IMR-90 (cell line): Measurements from ENCODE around the gene TREML2. TPM values are rescaled to one million over a fixed set of nuclear protein-coding genes. Genes with fewer than 3 reads are reported as not detected.

Experiments
- ATAC-seq: fragments of 200-7000 bp; cut with Tn5 transposase; 2 replicates; pipeline ENCODE4 v1.9.1; 2020; ENCODE audit warnings: low read depth, mild to moderate bottlenecking, moderate library complexity
- BruUV-seq: library from RNA; stranded (reverse); fragments of 400-500 nt; replicated peaks from 2 replicates; lab custom pipeline; 2021; lab: Mats Ljungman, UMichigan
- CTCF ChIA-PET: fragments of 300-600 bp; formaldehyde crosslinking; extraction: SDS; loops from one replicate; lab custom pipeline; 2021; ENCODE audit warnings: antibody characterized with exemption; lab: Yijun Ruan, JAX
- POLR2A ChIA-PET: fragments of 300-600 bp; sonication (Branson Sonifier 250); formaldehyde crosslinking; loops from one replicate; lab custom pipeline; 2022; ENCODE audit warnings: antibody characterized with exemption; ENCODE audit not compliant: unreplicated experiment; lab: Charles Lee
- DNase-seq: peaks from one replicate; pipeline ENCODE4 v3.0.0; 2013
- H2AFZ ChIP-seq: replicated peaks from 2 replicates; pipeline ENCODE3; 2013; ENCODE audit warnings: low read length, mild to moderate bottlenecking; ENCODE audit not compliant: poor library complexity
- H2AK5ac ChIP-seq: 2 replicates; pipeline ENCODE4 v1.6.1; 2013; ENCODE audit warnings: low read depth, low read length, inconsistent platforms
- H2AK9ac ChIP-seq: replicated peaks from 2 replicates; pipeline ENCODE3; 2013; ENCODE audit warnings: mild to moderate bottlenecking, low read depth, low read length, moderate library complexity; ENCODE audit not compliant: poor library complexity
- H2BK120ac ChIP-seq: 2 replicates; pipeline ENCODE4 v1.6.1; 2013; ENCODE audit warnings: low read depth, low read length, inconsistent platforms
- H2BK15ac ChIP-seq: 3 replicates; pipeline ENCODE4 v1.6.1; 2013; ENCODE audit warnings: low read depth, low read length, inconsistent platforms
- H2BK20ac ChIP-seq: 2 replicates; pipeline ENCODE4 v1.6.1; 2013; ENCODE audit warnings: low read depth, mild to moderate bottlenecking, inconsistent platforms, low read length, moderate library complexity
- H2BK5ac ChIP-seq: 2 replicates; pipeline ENCODE4 v1.6.1; 2013; ENCODE audit warnings: mild to moderate bottlenecking, low read depth, low read length, inconsistent platforms; ENCODE audit not compliant: poor library complexity, severe bottlenecking
- H3K14ac ChIP-seq: replicated peaks from 2 replicates; pipeline ENCODE4 v1.6.1; 2013; ENCODE audit warnings: low read depth, low read length, inconsistent platforms
- H3K18ac ChIP-seq: 2 replicates; pipeline ENCODE4 v1.6.1; 2013; ENCODE audit warnings: low read depth, low read length, control low read depth
- H3K23ac ChIP-seq: 2 replicates; pipeline ENCODE4 v1.6.1; 2013; ENCODE audit warnings: low read depth, low read length, inconsistent platforms
- H3K27ac ChIP-seq: 2 replicates; pipeline ENCODE4 v1.5.1; 2013; ENCODE audit warnings: mild to moderate bottlenecking, control low read depth, low read length; ENCODE audit not compliant: insufficient read depth
- H3K27me3 ChIP-seq: 2 replicates; pipeline ENCODE4 v1.6.1; 2013; ENCODE audit warnings: low read length; ENCODE audit not compliant: control insufficient read depth, insufficient read depth
- H3K36me3 ChIP-seq: 2 replicates; pipeline ENCODE4 v1.6.1; 2013; ENCODE audit warnings: low read length, mixed read lengths; ENCODE audit not compliant: control insufficient read depth, insufficient read depth
- H3K4ac ChIP-seq: 2 replicates; pipeline ENCODE4 v1.6.1; 2013; ENCODE audit warnings: low read depth, low read length, inconsistent platforms
- H3K4me1 ChIP-seq: 2 replicates; pipeline ENCODE4 v1.6.1; 2013; ENCODE audit warnings: low read length, mixed read lengths; ENCODE audit not compliant: control insufficient read depth, insufficient read depth
- H3K4me2 ChIP-seq: 2 replicates; pipeline ENCODE4 v1.6.1; 2013; ENCODE audit warnings: low read depth, mild to moderate bottlenecking, control low read depth, low read length, moderate library complexity
- H3K4me3 ChIP-seq: 2 replicates; pipeline ENCODE4 v1.5.1; 2013; ENCODE audit warnings: low read depth, mild to moderate bottlenecking, control low read depth, low read length, moderate library complexity; ENCODE audit not compliant: insufficient read depth
- H3K56ac ChIP-seq: 2 replicates; pipeline ENCODE4 v1.6.1; 2013; ENCODE audit warnings: low read length, inconsistent platforms; ENCODE audit not compliant: insufficient read depth; ENCODE audit errors: extremely low read depth
- H3K79me1 ChIP-seq, 2 experiments: 2 replicates each; pipeline ENCODE4 v1.6.1; 2013; ENCODE audit warnings: low read length in 2 of 2, inconsistent platforms in 1 of 2, low read depth in 1 of 2
- H3K9ac ChIP-seq: 2 replicates; pipeline ENCODE4 v1.6.1; 2013; ENCODE audit warnings: low read depth, low read length, control low read depth
- H3K9me1 ChIP-seq: 2 replicates; pipeline ENCODE4 v1.6.1; 2013; ENCODE audit warnings: low read length, inconsistent platforms; ENCODE audit not compliant: insufficient read depth
- H3K9me3 ChIP-seq: 2 replicates; pipeline ENCODE4 v1.6.1; 2013; ENCODE audit warnings: low read length; ENCODE audit not compliant: control insufficient read depth, insufficient read depth
- H4K20me1 ChIP-seq: 2 replicates; pipeline ENCODE4 v1.6.1; 2013; ENCODE audit warnings: low read length, inconsistent platforms; ENCODE audit not compliant: insufficient read depth
- H4K5ac ChIP-seq: 2 replicates; pipeline ENCODE4 v1.6.1; 2013; ENCODE audit warnings: mild to moderate bottlenecking, low read depth, low read length, control low read depth
- H4K8ac ChIP-seq, 2 experiments: 2 replicates each; pipeline ENCODE4 v1.6.1; 2013; ENCODE audit warnings: low read depth in 2 of 2, low read length in 2 of 2, control low read depth in 1 of 2, inconsistent platforms in 1 of 2
- H4K91ac ChIP-seq: 2 replicates; pipeline ENCODE4 v1.6.1; 2013; ENCODE audit warnings: low read depth, low read length, inconsistent platforms; ENCODE audit not compliant: insufficient read depth
- BHLHE40 ChIP-seq: fragments of 150-350 bp; IDR thresholded peaks from 2 replicates; pipeline ENCODE4 v1.6.1; 2016; ENCODE audit warnings: mild to moderate bottlenecking, low read depth, low read length
- CEBPB ChIP-seq: IDR thresholded peaks from 2 replicates; pipeline ENCODE4 v1.6.1; 2012; ENCODE audit warnings: low read depth, low read length, improper control_type of control experiment
- CHD1 ChIP-seq: IDR thresholded peaks from 2 replicates; pipeline ENCODE4 v1.6.1; 2012; ENCODE audit warnings: low read depth, low read length, improper control_type of control experiment
- CTCF ChIP-seq: conservative IDR thresholded peaks from 2 replicates; pipeline ENCODE4 v1.5.1; 2012; ENCODE audit warnings: mild to moderate bottlenecking, low read depth, low read length, improper control_type of control experiment
- ELK1 ChIP-seq: fragments of 150-350 bp; IDR thresholded peaks from 2 replicates; pipeline ENCODE4 v1.6.1; 2016; ENCODE audit warnings: low read depth, mild to moderate bottlenecking, low read length, moderate library complexity, borderline replicate concordance
- FOS ChIP-seq: fragments of 150-350 bp; IDR thresholded peaks from 2 replicates; pipeline ENCODE4 v1.6.1; 2016; ENCODE audit warnings: low read depth, low read length
- MAFK ChIP-seq: IDR thresholded peaks from 2 replicates; pipeline ENCODE4 v1.6.1; 2012; ENCODE audit warnings: low read depth, low read length, improper control_type of control experiment
- MAZ ChIP-seq: IDR thresholded peaks from 2 replicates; pipeline ENCODE4 v1.6.1; 2012; ENCODE audit warnings: low read depth, mild to moderate bottlenecking, low read length, improper control_type of control experiment, moderate library complexity, borderline replicate concordance
- MXI1 ChIP-seq: IDR thresholded peaks from 2 replicates; pipeline ENCODE4 v1.6.1; 2012; ENCODE audit warnings: low read depth, mild to moderate bottlenecking, low read length, moderate library complexity, borderline replicate concordance
- NFE2L2 ChIP-seq: fragments of 150-350 bp; IDR thresholded peaks from 2 replicates; pipeline ENCODE4 v1.6.1; 2016; ENCODE audit warnings: low read depth, mild to moderate bottlenecking, low read length
- POLR2A ChIP-seq: IDR thresholded peaks from 2 replicates; pipeline ENCODE4 v1.6.1; 2012; ENCODE audit warnings: mild to moderate bottlenecking, low read depth, low read length
- RAD21 ChIP-seq: IDR thresholded peaks from 2 replicates; pipeline ENCODE4 v1.6.1; 2012; ENCODE audit warnings: low read length, improper control_type of control experiment
- RFX5 ChIP-seq: IDR thresholded peaks from 2 replicates; pipeline ENCODE4 v1.8.0; 2012; ENCODE audit warnings: low read depth, mild to moderate bottlenecking, low read length, moderate library complexity
- SMC3 ChIP-seq: fragments of 150-350 bp; IDR thresholded peaks from 2 replicates; pipeline ENCODE4 v1.6.1; 2016; ENCODE audit warnings: low read depth, mild to moderate bottlenecking, antibody characterized with exemption, low read length, moderate library complexity
- USF2 ChIP-seq: fragments of 150-350 bp; IDR thresholded peaks from 2 replicates; pipeline ENCODE4 v1.6.1; 2017; ENCODE audit warnings: mild to moderate bottlenecking, antibody characterized with exemption, low read length, low read depth
- WGBS, 2 experiments: methylation state at CpG; one replicate each; pipeline versions ENCODE4 v1.1.5 to v1.1.7; 2013; ENCODE audit warnings: missing lambda C conversion rate in 2 of 2; ENCODE audit not compliant: insufficient read length in 1 of 2; ENCODE audit errors: extremely low coverage in 2 of 2; 5-methylcytosine and 5-hydroxymethylcytosine counted together
- dilution Hi-C: fragments of 300-500 bp; cut with HindIII; formaldehyde crosslinking; loops from one replicate; pipeline ENCODE4 v1.14.3; 2018; ENCODE audit warnings: low sequenced_read_pairs; ENCODE audit not compliant: unreplicated experiment
- in situ Hi-C: fragments of 300-500 bp; cut with MboI; formaldehyde crosslinking; loops from 3 replicates; pipeline ENCODE4 v1.14.3; 2019; ENCODE audit warnings: low sequenced_read_pairs, inconsistent platforms, mixed read lengths
- intact Hi-C: fragments of 100-400 bp; cut with micrococcal nuclease; formaldehyde crosslinking; loops from 2 replicates; pipeline ENCODE4 v1.10.0; 2022
- polyA plus RNA-seq, 3 experiments: library from polyadenylated mRNA; depleted of rRNA; stranded (reverse); fragments of >200 nt; gene quantifications; 2 replicates each; pipeline ENCODE4 v1.2.3, GENCODE V29; 2012; ENCODE audit warnings: low replicate concordance in 1 of 3
- total RNA-seq: library from RNA; depleted of rRNA; stranded (reverse); fragments of >200 nt; gene quantifications from 2 replicates; pipeline ENCODE4 v1.2.3, GENCODE V29; 2012

The TREML2 gene
- total and polyA plus RNA-seq, 2 of the 4 experiments (the other 2 are of a cell fraction) = not detected

- no peak for DNase-seq
- Histone ChIP-seq H3K36me3 (no peaks in the 10 kb centered on the region), H3K4me3 (no peak overlapping the region), H2AFZ (no peak overlapping the region), H3K23ac (no peak overlapping the region), H2AK5ac (no peak overlapping the region), H3K9me1 (no peaks in the 10 kb centered on the region), H4K8ac (no peak overlapping the region), H3K27ac (no peak overlapping the region), H2AK9ac (no peak overlapping the region), H4K91ac (no peak overlapping the region), H3K4ac (no peak overlapping the region), H3K27me3 (peaks cover 2% of the 10 kb centered on the region; the same call in 1 of the 2 replicates), H3K4me2 (no peak overlapping the region), H3K18ac (no peak overlapping the region), H2BK15ac (no peak overlapping the region), H3K79me1 (no peaks in the 10 kb centered on the region), H3K9ac (no peak overlapping the region), H4K20me1 (no peaks in the 10 kb centered on the region), H3K56ac (no peak overlapping the region), H3K9me3 (no peaks in the 10 kb centered on the region), H3K14ac (no peak overlapping the region), H3K4me1 (no peaks in the 10 kb centered on the region), H4K5ac (no peak overlapping the region), H2BK20ac (no peak overlapping the region), H2BK120ac (no peak overlapping the region), H2BK5ac (no peak overlapping the region)
- ATAC-seq = no peak
- TF ChIP-seq MAFK (no peak), ELK1 (no peak), RAD21 (no peak), CTCF (no peak), RFX5 (no peak), SMC3 (no peak), CEBPB (no peak), CHD1 (no peak), MXI1 (no peak), POLR2A (no peak), USF2 (no peak), NFE2L2 (no peak), FOS (no peak), MAZ (no peak), BHLHE40 (no peak)
- 0% methylated on average over 1 of the region's 5 CpGs; no CpG with 5 or more reads in 1 of the 2 experiments for WGBS, 2 experiments
- in situ Hi-C loops (no loop called here), intact Hi-C loops (no loop called here), dilution Hi-C loops (no loop called here)
- ChIA-PET POLR2A (no interaction called here), CTCF (no interaction called here)
- no TSS peak for BruUV-seq
Observed at GRCh38 chr6:41228616-41229015, 27.7 kb upstream of the TREML2 start.
